HepG2 (cell line): ENCODE measurements around the gene TMEM258. TPM values are rescaled to one million over a fixed set of nuclear protein-coding genes. Genes with fewer than 3 reads are reported as not detected.

Experiments
- NFKBIZ ChIP-seq: IDR thresholded peaks from 2 replicates; pipeline ENCODE4 v1.6.1; 2018; ENCODE audit warnings: missing genetic modification reagents, missing compliant biosample characterization
- PAXIP1 ChIP-seq: sonication (generic); formaldehyde crosslinking; conservative IDR thresholded peaks from 2 replicates; pipeline ENCODE4 v1.4.0; 2020; ENCODE audit warnings: mild to moderate bottlenecking, missing genetic modification reagents, moderate library complexity
- SMAD1 ChIP-seq: sonication (generic); formaldehyde crosslinking; IDR thresholded peaks from 2 replicates; pipeline ENCODE4 v1.4.0; 2020; ENCODE audit warnings: missing genetic modification reagents, low read depth, mild to moderate bottlenecking, borderline replicate concordance
- TFDP2 ChIP-seq: sonication (generic); formaldehyde crosslinking; IDR thresholded peaks from 2 replicates; pipeline ENCODE4 v1.4.0; 2020; ENCODE audit warnings: missing genetic modification reagents
- XRCC5 ChIP-seq: fragments of 200-400 bp; formaldehyde crosslinking; optimal IDR thresholded peaks from 2 replicates; pipeline ENCODE3; 2017; ENCODE audit warnings: mild to moderate bottlenecking, low read length
- ZBTB25 ChIP-seq: IDR thresholded peaks from 2 replicates; pipeline ENCODE4 v1.6.1; 2018; ENCODE audit warnings: missing genetic modification reagents
- ZBTB40 ChIP-seq, 2 experiments: fragments of 450-650 bp in 1 of 2; sonication (generic) in 1 of 2; formaldehyde crosslinking in 1 of 2; IDR thresholded peaks; 2 replicates each; pipeline versions ENCODE4 v1.6.1 to v1.8.0; 2016 to 2022; ENCODE audit warnings: antibody characterized with exemption in 1 of 2, mild to moderate bottlenecking in 1 of 2, missing genetic modification reagents in 1 of 2
- ZNF160 ChIP-seq: sonication (generic); formaldehyde crosslinking; IDR thresholded peaks from 2 replicates; pipeline ENCODE4 v1.8.0; 2022; ENCODE audit warnings: mild to moderate bottlenecking, inconsistent platforms, missing genetic modification reagents
- ZNF501 ChIP-seq: sonication (generic); formaldehyde crosslinking; IDR thresholded peaks from 2 replicates; pipeline ENCODE4 v1.5.1; 2020; ENCODE audit warnings: mild to moderate bottlenecking, moderate library complexity, missing genetic modification reagents
- ZNF777 ChIP-seq: sonication (generic); formaldehyde crosslinking; IDR thresholded peaks from 2 replicates; pipeline ENCODE4 v1.4.0; 2020; ENCODE audit warnings: missing genetic modification reagents
- ZSCAN22 ChIP-seq: sonication (generic); formaldehyde crosslinking; IDR thresholded peaks from 2 replicates; pipeline ENCODE4 v1.4.0; 2020; ENCODE audit warnings: mild to moderate bottlenecking, missing genetic modification reagents
- polyA plus RNA-seq, 8 experiments: library from polyadenylated mRNA; depleted of rRNA in 3 of 8; stranded (reverse) in 7 of 8; unstranded in 1 of 8; fragments of >200 nt; fragmentation: Illumina TruSeq in 4 of 8; extraction: Trizol in 4 of 8; gene quantifications; 2 replicates each; pipeline versions ENCODE4 v1.2.1 to v1.2.3, GENCODE V29; 2011 to 2016; ENCODE audit warnings: low read depth in 4 of 8, missing spikeins in 1 of 8, mixed read lengths in 1 of 8; ENCODE audit not compliant: insufficient read depth in 1 of 8
- total RNA-seq, 5 experiments: library from RNA; depleted of rRNA; stranded (reverse); fragments of >200 nt; fragmentation: Illumina TruSeq; extraction: Trizol; gene quantifications; 2 replicates each; pipeline ENCODE4 v1.2.3, GENCODE V29; 2016; ENCODE audit warnings: low read depth in 1 of 5

The TMEM258 gene
- total and polyA plus RNA-seq, 2 of the 13 experiments (the other 11 are each of a cell fraction or from before 2014, with no cell fraction given), result 175 to 424 TPM

- no peak for TF ChIP-seq ZBTB40 (IDR thresholded peaks at IDR 0.05)
- peak; percentile 77; the same call in 1 of the 2 replicates for TF ChIP-seq ZBTB40 (CRISPR knock-in tag; IDR thresholded peaks at IDR 0.05)
- peak; percentile 65 for TF ChIP-seq PAXIP1
- TF ChIP-seq XRCC5, result peak; percentile 97
- peak; percentile 88 for TF ChIP-seq ZNF160 (CRISPR knock-in tag)
- TF ChIP-seq ZNF501, result peak; percentile 58
- peak; percentile 77; the same call in 1 of the 2 replicates for TF ChIP-seq SMAD1
- TF ChIP-seq ZSCAN22 (CRISPR knock-in tag), result peak; percentile 63; the same call in 1 of the 2 replicates
- peak; percentile 96 for TF ChIP-seq TFDP2 (CRISPR knock-in tag)
- TF ChIP-seq ZBTB25 (CRISPR knock-in tag), result peak; percentile 92
- no peak for TF ChIP-seq NFKBIZ (CRISPR knock-in tag)
- 0 out of 2 replicates have a peak, but pooled peaks have one; percentile 51 for TF ChIP-seq ZNF777 (CRISPR knock-in tag)
Observed at GRCh38 chr11:61816736-61817455, 24.5 kb upstream of the TMEM258 start, which contains the start of gene FADS1 (continued).
